ENCODE measurements around the gene CD226.

The CD226 gene

DNA sequence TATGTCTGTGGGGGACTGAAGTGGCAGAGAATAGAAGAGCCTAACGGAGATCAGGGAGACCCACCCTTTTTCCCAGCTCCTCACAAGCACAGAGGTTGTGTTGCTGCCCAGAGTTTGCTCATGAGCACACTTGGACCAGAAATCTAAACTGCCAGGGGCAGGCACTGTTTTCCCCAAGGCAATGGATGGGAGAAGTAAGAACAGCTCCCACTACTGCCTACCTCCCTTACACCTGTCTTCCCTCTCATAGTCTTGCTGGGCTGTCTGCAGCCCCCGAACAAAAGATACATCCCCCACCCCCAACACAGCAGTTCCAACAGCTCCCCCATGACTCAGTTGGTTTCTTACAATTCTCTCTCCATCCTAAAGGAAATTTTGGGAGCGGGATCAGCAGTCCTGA is 48.1 kb upstream of the CD226 start:
- peaks cover 4% of the 10 kb centered on the region; the same call in 1 of the 2 replicates for H3K36me3 ChIP-seq (ENCODE audit: control insufficient read depth, low read length)
- H4K20me1 ChIP-seq (ENCODE audit: control insufficient read depth, insufficient read depth, low read depth, low read length), result no peaks in the 10 kb centered on the region
- H3K27ac ChIP-seq (ENCODE audit: low read depth, low read length), result no peak overlapping the region
- no peaks in the 10 kb centered on the region for H3K9me3 ChIP-seq (ENCODE audit: control insufficient read depth, insufficient read depth, low read length)
- no peaks in the 10 kb centered on the region for H3K9me2 ChIP-seq (replicated peaks; ENCODE audit: control insufficient read depth, low read length)
- no peak overlapping the region for H3K4me3 ChIP-seq (ENCODE audit: low read length)
- H3F3A ChIP-seq (ENCODE audit: control insufficient read depth, insufficient read depth), result no peaks in the 10 kb centered on the region
- H3K79me2 ChIP-seq (ENCODE audit: control insufficient read depth, low read length), result no peaks in the 10 kb centered on the region
- no peaks in the 10 kb centered on the region for H3K4me1 ChIP-seq (ENCODE audit: control insufficient read depth, low read length)
- H3K4me2 ChIP-seq (ENCODE audit: low read length), result no peak overlapping the region
- no peaks in the 10 kb centered on the region for H3K27me3 ChIP-seq (ENCODE audit: control insufficient read depth, low read length)
- TF ChIP-seq, protein P1, sequence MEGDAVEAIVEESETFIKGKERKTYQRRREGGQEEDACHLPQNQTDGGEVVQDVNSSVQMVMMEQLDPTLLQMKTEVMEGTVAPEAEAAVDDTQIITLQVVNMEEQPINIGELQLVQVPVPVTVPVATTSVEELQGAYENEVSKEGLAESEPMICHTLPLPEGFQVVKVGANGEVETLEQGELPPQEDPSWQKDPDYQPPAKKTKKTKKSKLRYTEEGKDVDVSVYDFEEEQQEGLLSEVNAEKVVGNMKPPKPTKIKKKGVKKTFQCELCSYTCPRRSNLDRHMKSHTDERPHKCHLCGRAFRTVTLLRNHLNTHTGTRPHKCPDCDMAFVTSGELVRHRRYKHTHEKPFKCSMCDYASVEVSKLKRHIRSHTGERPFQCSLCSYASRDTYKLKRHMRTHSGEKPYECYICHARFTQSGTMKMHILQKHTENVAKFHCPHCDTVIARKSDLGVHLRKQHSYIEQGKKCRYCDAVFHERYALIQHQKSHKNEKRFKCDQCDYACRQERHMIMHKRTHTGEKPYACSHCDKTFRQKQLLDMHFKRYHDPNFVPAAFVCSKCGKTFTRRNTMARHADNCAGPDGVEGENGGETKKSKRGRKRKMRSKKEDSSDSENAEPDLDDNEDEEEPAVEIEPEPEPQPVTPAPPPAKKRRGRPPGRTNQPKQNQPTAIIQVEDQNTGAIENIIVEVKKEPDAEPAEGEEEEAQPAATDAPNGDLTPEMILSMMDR (IDR thresholded peaks at IDR 0.05; ENCODE audit: low read depth, low read length, poor library complexity, severe bottlenecking), result no peak
- TF ChIP-seq EZH2phosphoT487 (IDR thresholded peaks at IDR 0.05; ENCODE audit: borderline replicate concordance, low read length), result no peak

DNA sequence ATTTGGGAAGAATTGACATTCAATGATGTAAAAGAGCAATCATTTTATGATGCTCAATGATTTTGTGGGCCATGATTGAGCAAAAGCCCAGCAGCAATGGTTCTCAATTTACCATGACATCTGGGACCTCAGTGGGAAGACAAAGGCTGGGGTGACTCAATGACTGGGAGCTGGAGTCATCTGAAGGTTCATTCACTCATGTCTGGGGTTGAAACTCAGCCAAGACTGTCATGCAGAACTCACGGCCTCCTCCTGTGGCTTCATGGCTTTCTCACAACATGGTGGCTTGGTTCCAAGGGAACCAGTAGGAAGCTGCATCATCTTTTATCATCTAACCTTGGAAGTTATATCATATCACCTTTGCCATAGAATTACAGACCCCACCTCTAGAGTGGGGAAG is 45.1 kb upstream of the CD226 start:
- H3K36me3 ChIP-seq (ENCODE audit: control insufficient read depth, low read length), result no peaks in the 10 kb centered on the region

DNA sequence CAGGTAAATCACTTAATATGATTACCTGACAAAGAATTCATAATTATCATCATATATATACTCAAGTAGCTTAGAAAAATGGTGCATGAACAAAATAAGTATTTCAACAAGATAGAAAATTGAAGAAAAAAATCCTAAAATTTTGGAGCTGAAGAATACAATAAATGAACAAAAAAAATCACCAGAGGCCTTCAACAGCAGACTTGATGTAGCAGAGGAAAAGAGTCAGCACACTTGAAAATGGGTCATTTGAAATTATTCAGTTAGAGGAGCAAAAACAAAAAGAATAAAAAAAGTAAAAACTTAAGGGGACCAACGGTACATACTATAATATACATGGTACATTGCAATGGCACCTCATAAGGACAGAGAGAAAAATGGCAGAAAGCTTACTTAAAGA is 40.2 kb upstream of the CD226 start:
- H3K9me2 ChIP-seq (replicated peaks; ENCODE audit: control insufficient read depth, low read length), result no peaks in the 10 kb centered on the region
- no peaks in the 10 kb centered on the region for H4K20me1 ChIP-seq (ENCODE audit: control insufficient read depth, insufficient read depth, low read depth, low read length)
- H3F3A ChIP-seq (ENCODE audit: control insufficient read depth, insufficient read depth), result no peaks in the 10 kb centered on the region; the same call in 1 of the 2 replicates
- no peaks in the 10 kb centered on the region for H3K79me2 ChIP-seq (ENCODE audit: control insufficient read depth, low read length)
- no peak overlapping the region for H3K4me3 ChIP-seq (ENCODE audit: low read length)
- no peaks in the 10 kb centered on the region for H3K9me3 ChIP-seq (ENCODE audit: control insufficient read depth, insufficient read depth, low read length)
- no peaks in the 10 kb centered on the region for H3K27me3 ChIP-seq (ENCODE audit: control insufficient read depth, low read length)
- H3K27ac ChIP-seq (ENCODE audit: low read depth, low read length), result no peak overlapping the region
- H3K4me2 ChIP-seq (ENCODE audit: low read length), result no peak overlapping the region
- TF ChIP-seq EZH2phosphoT487 (IDR thresholded peaks at IDR 0.05; ENCODE audit: borderline replicate concordance, low read length), result no peak
- TF ChIP-seq, protein P1 (IDR thresholded peaks at IDR 0.05; ENCODE audit: low read depth, low read length, poor library complexity, severe bottlenecking), result no peak
- H3K36me3 ChIP-seq (ENCODE audit: control insufficient read depth, low read length), result no peaks in the 10 kb centered on the region
- H3K4me1 ChIP-seq (ENCODE audit: control insufficient read depth, low read length), result no peaks in the 10 kb centered on the region

More for the DNA sequence above, 45.1 kb upstream of the CD226 start:
- no peaks in the 10 kb centered on the region; the same call in 1 of the 2 replicates for H3F3A ChIP-seq (ENCODE audit: control insufficient read depth, insufficient read depth)
- H3K9me2 ChIP-seq (replicated peaks; ENCODE audit: control insufficient read depth, low read length), result no peaks in the 10 kb centered on the region
- H3K9me3 ChIP-seq (ENCODE audit: control insufficient read depth, insufficient read depth, low read length), result no peaks in the 10 kb centered on the region
- no peak overlapping the region for H3K4me2 ChIP-seq (ENCODE audit: low read length)
- no peaks in the 10 kb centered on the region for H3K4me1 ChIP-seq (ENCODE audit: control insufficient read depth, low read length)
- H3K4me3 ChIP-seq (ENCODE audit: low read length), result no peak overlapping the region
- no peak overlapping the region for H3K27ac ChIP-seq (ENCODE audit: low read depth, low read length)
- no peaks in the 10 kb centered on the region for H4K20me1 ChIP-seq (ENCODE audit: control insufficient read depth, insufficient read depth, low read depth, low read length)
- no peak for TF ChIP-seq EZH2phosphoT487 (IDR thresholded peaks at IDR 0.05; ENCODE audit: borderline replicate concordance, low read length)
- TF ChIP-seq, protein P1 (IDR thresholded peaks at IDR 0.05; ENCODE audit: low read depth, low read length, poor library complexity, severe bottlenecking), result no peak
- H3K27me3 ChIP-seq (ENCODE audit: control insufficient read depth, low read length), result no peaks in the 10 kb centered on the region
- H3K79me2 ChIP-seq (ENCODE audit: control insufficient read depth, low read length), result no peaks in the 10 kb centered on the region
